ENCODE results near the gene ZBP1.
"Not testable (repeated sequence)": the region's sequence is repeated elsewhere in the genome, so short reads cannot be mapped to it uniquely, and the experiment has no call there.

Gene ZBP1

GRCh38 chr20:57638173-57638894 is 18.1 kb upstream of the ZBP1 start:
- no peak for DNase-seq

- peak in 1 of 2 donors; percentile 48 for DNase-seq
These were observed 13.8 kb upstream of the ZBP1 start for GRCh38 chr20:57633945-57634491.

GRCh38 chr20:57632286-57632685 is 12.1 kb upstream of the ZBP1 start:
- DNase-seq, result no peak

GRCh38 chr20:57630061-57630460 is 9.8 kb upstream of the ZBP1 start:
- DNase-seq, result peak; percentile 38 to 50

- DNase-seq, result peak; percentile 44 to 56
These were observed 9.3 kb upstream of the ZBP1 start for GRCh38 chr20:57629491-57629901.

- DNase-seq, result not testable (repeated sequence)
These were observed 8.7 kb upstream of the ZBP1 start for GRCh38 chr20:57628962-57629308.

GRCh38 chr20:57628047-57628961 is 8.1 kb upstream of the ZBP1 start:
- peak; percentile 72 to 75 for DNase-seq

GRCh38 chr20:57627339-57627738 is 7.1 kb upstream of the ZBP1 start:
- no peak for DNase-seq

GRCh38 chr20:57625978-57626377 is 5.8 kb upstream of the ZBP1 start:
- no peak for DNase-seq

GRCh38 chr20:57625181-57625958 is 5.1 kb upstream of the ZBP1 start:
- no peak for DNase-seq

GRCh38 chr20:57624124-57624523 is 3.9 kb upstream of the ZBP1 start:
- DNase-seq, result no peak

- DNase-seq, result peak; percentile 71 to 76
These were observed 2.6 kb upstream of the ZBP1 start for GRCh38 chr20:57622579-57623381.

- no peak for DNase-seq
These were observed 2.0 kb upstream of the ZBP1 start for GRCh38 chr20:57622201-57622570.

- DNase-seq, result no peak
These were observed 1.4 kb upstream of the ZBP1 start for GRCh38 chr20:57621421-57622200.

- DNase-seq, result peak; percentile 22 to 38
These were observed 773 bp upstream of the ZBP1 start for GRCh38 chr20:57620999-57621398.

GRCh38 chr20:57619051-57619831 is 985 bp downstream of the ZBP1 start:
- DNase-seq, result peak; percentile 79 to 82

- DNase-seq, result no peak
These were observed 1.5 kb downstream of the ZBP1 start for GRCh38 chr20:57618764-57619050.

GRCh38 chr20:57618091-57618763 is 2.0 kb downstream of the ZBP1 start:
- peak; percentile 15 to 34 for DNase-seq

GRCh38 chr20:57617079-57617795 is 3.0 kb downstream of the ZBP1 start:
- no peak for DNase-seq
